ENCODE results near the gene PPP1R1C. TPM values are rescaled to one million over a fixed set of nuclear protein-coding genes. Genes with fewer than 3 reads are reported as not detected.

PPP1R1C gene, protein sequence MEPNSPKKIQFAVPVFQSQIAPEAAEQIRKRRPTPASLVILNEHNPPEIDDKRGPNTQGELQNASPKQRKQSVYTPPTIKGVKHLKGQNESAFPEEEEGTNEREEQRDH
- total RNA-seq (10 to 100 TPM in 1 of 2 donors, 1 to 10 TPM in 1; 9.8 to 27.3 TPM), polyA plus RNA-seq (ENCODE audit: insufficient read length in 2 of 2) (1 to 10 TPM; 7.8 to 9.7 TPM)
- long read RNA-seq, donor 1, partial matches to known transcripts = 0 of 2 reads
- long read RNA-seq, donor 1, other reads (novel, unspliced or antisense) = 0 of 2 reads
- long read RNA-seq, donor 2, partial matches to known transcripts = 0 of 2 reads
- long read RNA-seq, donor 2, other reads (novel, unspliced or antisense) = 0 of 2 reads
- long read RNA-seq, donor 3, partial matches to known transcripts = 0 of 1 reads
- long read RNA-seq, donor 3, other reads (novel, unspliced or antisense) = 0 of 1 reads
- long read RNA-seq, donor 4, partial matches to known transcripts = 0 of 1 reads
- long read RNA-seq, donor 4, other reads (novel, unspliced or antisense) = 0 of 1 reads

DNA sequence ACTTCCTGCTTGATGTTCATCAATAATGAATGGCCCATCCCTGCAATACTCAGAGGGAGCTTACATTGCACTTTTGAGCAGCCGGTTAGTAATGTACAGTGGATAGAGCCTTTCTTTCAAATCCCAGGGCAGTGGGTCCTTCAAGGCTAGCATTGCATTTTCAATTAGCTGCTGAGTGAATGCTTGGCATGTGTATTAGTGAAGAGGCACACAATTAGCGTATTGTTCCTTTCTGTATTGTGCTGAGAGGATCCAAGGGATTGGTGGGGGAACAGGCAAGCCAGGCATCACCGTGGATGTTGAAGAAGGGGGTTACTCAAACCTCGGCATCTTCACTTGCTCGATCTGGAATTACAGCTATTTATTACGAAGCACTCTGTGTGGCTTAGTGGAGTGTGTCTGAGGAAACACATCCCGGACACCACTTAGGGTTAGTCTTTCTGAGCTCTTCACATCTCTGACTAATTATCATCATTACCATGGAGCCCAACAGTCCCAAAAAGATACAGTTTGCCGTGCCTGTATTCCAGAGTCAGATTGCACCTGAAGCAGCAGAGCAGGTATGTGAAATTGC, at the start of gene PPP1R1C:
PPP1R1C (plus strand) TSS at position 222 of the 574 bp plus-strand sequence; CDS start at position 480, 258 bp downstream.
- Histone ChIP-seq H3K27ac (ENCODE audit: low read depth, low read length) (peak within 1 kb of the TSS; percentile 59), H3K4me3 (ENCODE audit: low read depth, low read length) (peak within 1 kb of the TSS; percentile 13), H3K9me3 (ENCODE audit: control insufficient read depth, insufficient read depth, low read length) (no peaks in the 10 kb centered on the region), H3K36me3 (ENCODE audit: control insufficient read depth, insufficient read depth, low read length) (no peaks in the 10 kb centered on the region), H3K4me1 (ENCODE audit: control insufficient read depth, insufficient read depth, low read length) (no peaks in the 10 kb centered on the region), H3K27me3 (ENCODE audit: control insufficient read depth, insufficient read depth, low read length) (no peaks in the 10 kb centered on the region)
- DNase-seq (ENCODE audit: low read depth in 4 of 6, low spot score in 6 of 6) = peak in 5 of 6 donors; percentile 5 to 66 (median 17)
- WGBS (ENCODE audit: insufficient coverage) = 42% methylated on average over 4 of the region's 8 CpGs

DNA sequence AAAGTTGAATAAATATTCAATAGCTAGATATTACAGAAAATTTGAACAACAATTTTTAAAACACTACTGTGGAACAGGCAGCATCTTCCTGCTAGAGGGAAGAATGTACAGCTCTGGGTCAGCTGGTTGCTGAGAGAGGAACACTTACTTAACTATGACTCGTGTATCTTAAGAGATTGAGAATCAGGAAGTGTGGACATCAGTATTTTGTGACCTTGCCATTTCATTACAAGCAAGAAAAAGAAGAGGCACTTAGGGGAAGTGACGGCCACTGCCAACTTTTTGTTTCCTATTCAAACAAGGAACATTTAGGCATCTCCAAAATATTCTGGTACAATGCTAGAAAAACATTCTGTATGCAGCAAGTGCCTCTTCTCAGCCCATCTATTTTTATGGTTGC, 48.2 kb upstream of the PPP1R1C start:
- Histone ChIP-seq H3K27me3 (ENCODE audit: control insufficient read depth, insufficient read depth, low read length) (no peaks in the 10 kb centered on the region), H3K36me3 (ENCODE audit: control insufficient read depth, insufficient read depth, low read length) (no peaks in the 10 kb centered on the region), H3K27ac (ENCODE audit: low read depth, low read length) (no peak overlapping the region), H3K4me3 (ENCODE audit: low read depth, low read length) (no peak overlapping the region), H3K4me1 (ENCODE audit: control insufficient read depth, insufficient read depth, low read length) (no peaks in the 10 kb centered on the region), H3K9me3 (ENCODE audit: control insufficient read depth, insufficient read depth, low read length) (no peaks in the 10 kb centered on the region)
- 80% methylated on average over 1 of the region's 2 CpGs for WGBS (ENCODE audit: insufficient coverage)
- peak in 1 of 6 donors; percentile 8 for DNase-seq (ENCODE audit: low read depth in 4 of 6, low spot score in 6 of 6)

DNA sequence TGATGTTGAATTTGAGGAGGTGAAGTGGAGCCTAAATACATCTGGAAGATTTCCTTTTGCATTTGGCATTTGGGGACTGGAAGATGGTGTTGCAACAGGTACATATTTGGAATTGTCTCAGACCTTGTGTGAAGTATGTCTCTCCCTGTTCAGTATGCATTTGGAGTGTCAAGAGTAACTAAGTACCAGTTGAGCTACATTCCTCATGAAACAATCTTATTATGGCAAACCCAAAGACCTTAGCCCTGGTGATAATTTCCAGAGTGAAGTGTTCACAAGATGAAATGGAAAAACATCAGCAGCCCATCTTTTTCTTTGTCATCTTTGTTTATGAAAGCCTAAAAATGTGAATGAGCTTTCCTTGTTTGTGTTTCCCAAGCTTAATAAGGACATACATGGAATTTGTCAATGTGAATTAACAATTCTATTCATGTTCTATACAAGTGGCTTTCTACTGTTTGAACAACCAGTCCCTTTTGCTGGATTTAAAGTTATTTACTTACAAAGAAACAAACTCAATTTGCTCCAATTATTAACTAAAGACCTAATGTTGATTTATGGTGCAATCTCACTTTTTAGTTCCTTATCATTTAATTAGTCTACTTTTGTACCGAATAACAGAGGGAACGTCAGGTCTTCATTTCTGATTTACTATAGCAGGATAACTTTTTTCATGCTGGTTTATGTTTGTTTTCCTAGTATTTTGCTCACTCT, 42.1 kb upstream of the PPP1R1C start:
- H3K36me3 ChIP-seq (ENCODE audit: control insufficient read depth, insufficient read depth, low read length) = no peaks in the 10 kb centered on the region
- H3K9me3 ChIP-seq (ENCODE audit: control insufficient read depth, insufficient read depth, low read length) = no peaks in the 10 kb centered on the region
- H3K4me1 ChIP-seq (ENCODE audit: control insufficient read depth, insufficient read depth, low read length) = no peaks in the 10 kb centered on the region
- WGBS (ENCODE audit: insufficient coverage) = no CpG with 5 or more reads among the region's 2 CpGs
- H3K27me3 ChIP-seq (ENCODE audit: control insufficient read depth, insufficient read depth, low read length) = no peaks in the 10 kb centered on the region
- H3K4me3 ChIP-seq (ENCODE audit: low read depth, low read length) = no peak overlapping the region
- H3K27ac ChIP-seq (ENCODE audit: low read depth, low read length) = no peak overlapping the region
- no peak for DNase-seq (ENCODE audit: low read depth in 4 of 6, low spot score in 6 of 6)

DNA sequence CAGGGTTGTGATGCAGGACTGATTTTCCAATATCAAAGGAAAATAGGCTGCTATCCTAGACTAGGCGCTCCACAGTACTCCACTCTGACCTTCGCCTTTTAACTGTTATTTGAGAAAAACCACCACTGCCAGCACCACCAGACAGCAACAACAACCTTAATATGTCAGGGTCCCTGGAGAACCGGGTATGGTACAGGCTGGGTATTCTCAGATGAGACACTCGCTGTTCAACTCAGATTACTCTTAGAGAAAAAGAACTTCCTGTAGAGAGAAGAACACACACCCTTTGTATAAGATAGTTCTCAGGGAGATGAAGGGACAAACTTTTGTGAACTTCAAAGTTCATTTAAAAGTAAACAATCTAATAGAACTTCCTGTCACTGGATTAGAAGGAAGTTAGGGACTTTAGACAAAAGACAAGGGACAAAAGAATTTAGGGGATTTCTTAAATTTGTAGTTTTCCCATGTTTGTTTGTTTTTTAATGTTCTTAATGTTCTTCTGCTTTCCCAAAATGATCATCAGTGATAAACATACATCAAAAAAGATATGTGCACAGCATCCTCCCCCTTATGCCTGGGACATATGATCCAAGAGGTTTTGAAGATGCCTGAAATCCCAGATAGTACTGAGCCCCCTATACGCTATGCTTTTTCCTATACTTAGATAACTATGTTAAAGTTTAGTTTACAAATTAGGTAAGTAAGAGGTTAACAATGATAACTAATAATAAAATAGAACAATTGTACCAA, 41.3 kb upstream of the PPP1R1C start:
- Histone ChIP-seq H3K9me3 (ENCODE audit: control insufficient read depth, insufficient read depth, low read length) (no peaks in the 10 kb centered on the region), H3K27ac (ENCODE audit: low read depth, low read length) (no peak overlapping the region), H3K36me3 (ENCODE audit: control insufficient read depth, insufficient read depth, low read length) (no peaks in the 10 kb centered on the region), H3K4me1 (ENCODE audit: control insufficient read depth, insufficient read depth, low read length) (no peaks in the 10 kb centered on the region), H3K4me3 (ENCODE audit: low read depth, low read length) (no peak overlapping the region), H3K27me3 (ENCODE audit: control insufficient read depth, insufficient read depth, low read length) (no peaks in the 10 kb centered on the region)
- no CpG with 5 or more reads among the region's 5 CpGs for WGBS (ENCODE audit: insufficient coverage)
- no peak for DNase-seq (ENCODE audit: low read depth in 4 of 6, low spot score in 6 of 6)

DNA sequence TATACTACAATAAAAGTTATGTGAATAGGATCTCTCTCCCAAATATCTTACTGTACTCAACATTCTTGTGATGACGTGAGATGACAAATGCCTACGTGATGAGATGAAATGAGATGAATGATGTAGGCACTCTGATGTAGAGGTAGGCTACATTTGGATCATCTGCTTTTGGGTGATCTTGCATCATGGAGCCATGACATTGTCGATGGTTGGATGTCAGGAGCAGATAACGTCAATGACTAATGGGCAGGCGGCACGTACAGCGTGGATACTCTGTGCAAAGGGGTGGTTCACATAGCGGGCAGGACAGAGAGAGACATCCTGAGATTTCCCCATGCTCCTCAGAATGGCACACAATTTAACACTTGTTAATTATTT, 40.8 kb upstream of the PPP1R1C start:
- WGBS (ENCODE audit: insufficient coverage) = 97% methylated on average over 5 of the region's 8 CpGs
- no peak overlapping the region for H3K4me3 ChIP-seq (ENCODE audit: low read depth, low read length)

DNA sequence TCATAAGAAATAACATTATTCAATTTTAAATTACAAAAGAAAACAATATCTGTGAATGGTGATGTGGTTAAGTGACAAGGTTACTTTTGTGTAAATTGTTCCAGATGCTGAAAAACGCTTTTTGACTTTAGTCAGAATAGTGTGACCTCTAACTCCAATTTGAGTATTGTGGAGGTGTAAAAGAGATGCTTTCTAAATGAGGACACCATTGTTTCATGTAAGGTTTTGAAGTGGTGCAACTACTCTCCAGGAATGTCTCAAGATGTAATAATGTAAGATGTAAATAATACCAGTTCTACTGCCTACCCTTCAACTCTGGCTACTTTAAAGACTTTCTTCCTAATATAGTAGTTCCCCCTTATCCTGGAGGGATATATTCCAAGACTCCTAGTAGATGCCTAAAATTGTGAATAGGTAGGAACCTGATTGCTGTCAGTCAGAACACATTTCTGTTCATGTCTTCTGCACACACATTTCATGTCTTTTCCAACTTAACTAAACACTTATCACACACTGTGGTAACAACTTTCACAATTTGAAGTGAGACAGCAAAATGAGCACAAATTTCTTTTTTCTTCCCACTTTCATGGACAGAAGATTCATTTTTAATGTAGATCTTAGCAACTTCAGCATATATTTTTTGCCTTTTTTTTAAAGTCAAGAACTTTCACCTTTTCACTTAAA, 39.1 kb upstream of the PPP1R1C start:
- Histone ChIP-seq H3K9me3 (ENCODE audit: control insufficient read depth, insufficient read depth, low read length) (no peaks in the 10 kb centered on the region), H3K27ac (ENCODE audit: low read depth, low read length) (no peak overlapping the region), H3K4me1 (ENCODE audit: control insufficient read depth, insufficient read depth, low read length) (no peaks in the 10 kb centered on the region), H3K27me3 (ENCODE audit: control insufficient read depth, insufficient read depth, low read length) (no peaks in the 10 kb centered on the region), H3K36me3 (ENCODE audit: control insufficient read depth, insufficient read depth, low read length) (no peaks in the 10 kb centered on the region), H3K4me3 (ENCODE audit: low read depth, low read length) (no peak overlapping the region)
- WGBS (ENCODE audit: insufficient coverage) = no CpG with 5 or more reads among the region's 1 CpG
- DNase-seq (ENCODE audit: low read depth in 4 of 6, low spot score in 6 of 6) = no peak

More for the DNA sequence above, 40.8 kb upstream of the PPP1R1C start:
- H3K36me3 ChIP-seq (ENCODE audit: control insufficient read depth, insufficient read depth, low read length) = no peaks in the 10 kb centered on the region
- no peak overlapping the region for H3K27ac ChIP-seq (ENCODE audit: low read depth, low read length)
- no peaks in the 10 kb centered on the region for H3K4me1 ChIP-seq (ENCODE audit: control insufficient read depth, insufficient read depth, low read length)
- no peak for DNase-seq (ENCODE audit: low read depth in 4 of 6, low spot score in 6 of 6)
- no peaks in the 10 kb centered on the region for H3K27me3 ChIP-seq (ENCODE audit: control insufficient read depth, insufficient read depth, low read length)
- H3K9me3 ChIP-seq (ENCODE audit: control insufficient read depth, insufficient read depth, low read length) = no peaks in the 10 kb centered on the region

DNA sequence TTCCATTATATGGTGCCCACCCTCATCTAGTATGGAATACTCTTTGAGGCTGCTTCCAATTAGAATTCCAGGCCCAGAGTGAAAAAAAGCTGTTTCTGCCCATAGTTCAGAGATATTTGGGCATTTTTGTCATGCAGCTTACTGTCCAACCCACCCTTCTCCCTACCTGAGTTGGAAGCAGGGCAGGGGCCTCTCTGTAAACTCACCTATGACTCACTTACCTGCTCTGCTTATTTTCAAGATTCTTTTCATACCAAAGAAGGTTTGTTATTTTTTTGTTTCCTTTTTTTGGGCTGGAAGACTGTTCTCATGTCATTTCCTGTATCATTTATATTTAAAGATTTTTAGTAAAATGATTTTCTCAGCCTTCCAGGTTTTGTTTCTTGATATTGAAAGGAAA, 38.4 kb upstream of the PPP1R1C start:
- no peak overlapping the region for H3K27ac ChIP-seq (ENCODE audit: low read depth, low read length)
- H3K36me3 ChIP-seq (ENCODE audit: control insufficient read depth, insufficient read depth, low read length) = no peaks in the 10 kb centered on the region
- no peaks in the 10 kb centered on the region for H3K9me3 ChIP-seq (ENCODE audit: control insufficient read depth, insufficient read depth, low read length)
- H3K4me1 ChIP-seq (ENCODE audit: control insufficient read depth, insufficient read depth, low read length) = no peaks in the 10 kb centered on the region
- DNase-seq (ENCODE audit: low read depth in 4 of 6, low spot score in 6 of 6) = no peak
- no peak overlapping the region for H3K4me3 ChIP-seq (ENCODE audit: low read depth, low read length)
- no peaks in the 10 kb centered on the region for H3K27me3 ChIP-seq (ENCODE audit: control insufficient read depth, insufficient read depth, low read length)

DNA sequence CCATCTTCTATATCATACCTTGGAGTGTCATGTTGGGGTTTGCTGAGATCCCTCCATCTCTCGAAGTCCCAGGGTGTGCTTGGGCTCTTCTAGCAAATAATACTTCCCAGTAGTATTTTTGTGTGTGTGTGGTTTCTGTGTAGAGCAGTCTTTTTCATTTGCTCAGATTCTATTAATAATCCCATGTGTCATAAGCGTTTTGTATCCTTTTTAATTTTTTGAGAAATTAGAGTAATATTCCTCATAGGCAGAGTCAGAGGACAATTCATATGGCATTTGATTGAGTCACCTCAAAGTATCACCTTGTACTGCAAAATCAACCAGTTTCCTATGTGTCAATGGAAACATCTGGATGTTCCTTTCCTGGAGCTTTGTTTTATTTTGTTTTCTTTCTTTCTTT, 37.4 kb upstream of the PPP1R1C start:
- no peaks in the 10 kb centered on the region for H3K9me3 ChIP-seq (ENCODE audit: control insufficient read depth, insufficient read depth, low read length)
- DNase-seq (ENCODE audit: low read depth in 4 of 6, low spot score in 6 of 6) = no peak
- H3K4me3 ChIP-seq (ENCODE audit: low read depth, low read length) = no peak overlapping the region
- no peak overlapping the region for H3K27ac ChIP-seq (ENCODE audit: low read depth, low read length)
- WGBS (ENCODE audit: insufficient coverage) = no CpG with 5 or more reads among the region's 2 CpGs
- H3K27me3 ChIP-seq (ENCODE audit: control insufficient read depth, insufficient read depth, low read length) = no peaks in the 10 kb centered on the region
- no peaks in the 10 kb centered on the region for H3K4me1 ChIP-seq (ENCODE audit: control insufficient read depth, insufficient read depth, low read length)
- H3K36me3 ChIP-seq (ENCODE audit: control insufficient read depth, insufficient read depth, low read length) = no peaks in the 10 kb centered on the region

DNA sequence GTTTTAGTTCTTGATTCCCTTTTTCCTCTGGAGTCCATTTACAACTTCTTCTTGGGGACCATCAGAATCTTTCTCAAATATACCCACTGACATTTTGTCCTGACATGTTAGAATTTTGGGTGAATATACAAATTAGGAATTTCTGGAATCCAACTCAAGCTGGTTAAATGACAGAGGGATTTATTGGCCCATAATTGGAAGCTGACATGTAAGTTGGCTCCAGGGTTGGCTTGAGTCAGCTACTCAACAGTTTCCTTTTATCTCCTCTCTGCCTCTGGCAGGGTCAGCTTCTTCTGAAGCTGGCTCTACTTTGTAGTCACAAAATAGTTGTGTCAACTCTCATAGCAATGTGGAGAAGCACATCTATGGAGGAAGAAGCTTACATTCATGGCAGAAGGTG, 36.6 kb upstream of the PPP1R1C start:
- H3K36me3 ChIP-seq (ENCODE audit: control insufficient read depth, insufficient read depth, low read length) = no peaks in the 10 kb centered on the region
- no peak for DNase-seq (ENCODE audit: low read depth in 4 of 6, low spot score in 6 of 6)
- no peaks in the 10 kb centered on the region for H3K4me1 ChIP-seq (ENCODE audit: control insufficient read depth, insufficient read depth, low read length)
- no peak overlapping the region for H3K4me3 ChIP-seq (ENCODE audit: low read depth, low read length)
- no peaks in the 10 kb centered on the region for H3K9me3 ChIP-seq (ENCODE audit: control insufficient read depth, insufficient read depth, low read length)
- H3K27ac ChIP-seq (ENCODE audit: low read depth, low read length) = no peak overlapping the region
- no peaks in the 10 kb centered on the region for H3K27me3 ChIP-seq (ENCODE audit: control insufficient read depth, insufficient read depth, low read length)
